Measurements from ENCODE around the gene LPCAT1. TPM values are rescaled to one million over a fixed set of nuclear protein-coding genes. Genes with fewer than 3 reads are reported as not detected.

The LPCAT1 gene
- total and polyA plus RNA-seq, 2 of the 13 experiments (the other 11 are each of a cell fraction or from before 2014, with no cell fraction given), result 29.8 to 90.6 TPM

DNA sequence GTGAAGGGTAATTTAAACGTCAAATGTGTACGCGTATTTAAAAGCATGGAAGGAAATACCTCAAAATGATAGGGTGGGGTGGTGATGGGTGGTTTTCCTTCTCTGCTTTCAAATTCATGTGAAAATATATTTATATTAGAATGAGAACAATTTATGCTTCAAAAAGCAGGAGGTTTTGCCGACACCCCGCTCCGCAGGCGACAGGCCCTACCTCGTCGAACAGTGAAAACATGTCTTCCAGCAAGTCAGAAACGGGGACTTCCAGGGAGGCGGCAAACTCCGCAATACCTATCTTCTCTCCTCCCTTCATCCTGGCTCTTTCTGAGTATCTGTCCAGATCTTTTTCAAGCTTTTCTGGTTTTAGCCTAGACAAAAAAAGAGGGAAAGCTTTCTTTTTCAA lies 50.0 kb downstream of the LPCAT1 start:
- H3K27ac ChIP-seq (ENCODE audit: extremely low read length, insufficient read depth, low read length), result no peak overlapping the region
- ChIA-PET POLR2A (no interaction called here), CTCF (ENCODE audit: low intra/inter-chr PET ratio, low total read pairs) (no interaction called here)
- H2AFZ ChIP-seq (ENCODE audit: low read length), result no peak overlapping the region
- H3K36me3 ChIP-seq (replicated peaks in 1 of 2; ENCODE audit: control insufficient read depth in 1 of 2, insufficient read depth in 2 of 2, low read length in 2 of 2), result peaks cover 21 to 61% of the 10 kb centered on the region in 2 experiments
- H3K4me1 ChIP-seq (ENCODE audit: insufficient read depth, low read length), result peaks cover 29% of the 10 kb centered on the region
- H3K9me3 ChIP-seq (ENCODE audit: low read length), result no peaks in the 10 kb centered on the region
- H3K4me2 ChIP-seq (ENCODE audit: low read depth, low read length), result no peak overlapping the region
- ATAC-seq, result no peak
- DNase-seq (ENCODE audit: low spot score), result no peak
- 97% methylated on average over 12 of the region's 12 CpGs for WGBS (ENCODE audit: low lambda C conversion rate)
- TF ChIP-seq ZNF451 (CRISPR knock-in tag; IDR thresholded peaks at IDR 0.05) (no peak), SKI (IDR thresholded peaks at IDR 0.05; ENCODE audit: partially characterized antibody) (no peak), HHEX (CRISPR knock-in tag; IDR thresholded peaks at IDR 0.05) (no peak), TRAFD1 (CRISPR knock-in tag; IDR thresholded peaks at IDR 0.05; ENCODE audit: borderline replicate concordance) (no peak), SP1 (IDR thresholded peaks at IDR 0.05) (no peak), SP1 (CRISPR knock-in tag; IDR thresholded peaks at IDR 0.05) (no peak)
- no peak overlapping the region for H3K4me3 ChIP-seq (replicated peaks in 1 of 3; ENCODE audit: insufficient read depth in 1 of 3, low read depth in 2 of 3, low read length in 3 of 3)
- no peak overlapping the region for H3K9ac ChIP-seq (ENCODE audit: insufficient read depth, low read depth, low read length)
- no peaks in the 10 kb centered on the region for H3K79me2 ChIP-seq (ENCODE audit: insufficient read depth, low read length)
- in situ Hi-C loops (cut with HindIII; ENCODE audit: extremely low pct_ligation_motif_present, low pct_unique_long_range_greater_than_20kb) (no loop called here), intact Hi-C loops (cut with micrococcal nuclease; ENCODE audit: unreplicated experiment) (no loop called here)
- no peak for FAIRE-seq
- BruUV-seq (replicated peaks), result no TSS peak
- H4K20me1 ChIP-seq (ENCODE audit: insufficient read depth, low read length), result peaks cover 5% of the 10 kb centered on the region; the same call in 1 of the 2 replicates
- no peaks in the 10 kb centered on the region for H3K27me3 ChIP-seq (ENCODE audit: control insufficient read depth in 1 of 2, insufficient read depth in 2 of 2, low read length in 2 of 2)

- Histone ChIP-seq H3K27ac (ENCODE audit: extremely low read length, insufficient read depth, low read length) (no peak overlapping the region), H3K9me3 (ENCODE audit: low read length) (no peaks in the 10 kb centered on the region), H3K4me1 (ENCODE audit: insufficient read depth, low read length) (peaks cover 29% of the 10 kb centered on the region), H3K4me2 (ENCODE audit: low read depth, low read length) (no peak overlapping the region), H3K36me3 (replicated peaks in 1 of 2; ENCODE audit: control insufficient read depth in 1 of 2, insufficient read depth in 2 of 2, low read length in 2 of 2) (peaks cover 20 to 56% of the 10 kb centered on the region in 2 experiments), H3K27me3 (ENCODE audit: control insufficient read depth in 1 of 2, insufficient read depth in 2 of 2, low read length in 2 of 2) (no peaks in the 10 kb centered on the region), H3K4me3 (replicated peaks in 1 of 3; ENCODE audit: insufficient read depth in 1 of 3, low read depth in 2 of 3, low read length in 3 of 3) (no peak overlapping the region), H3K79me2 (ENCODE audit: insufficient read depth, low read length) (no peaks in the 10 kb centered on the region), H2AFZ (ENCODE audit: low read length) (no peak overlapping the region), H4K20me1 (ENCODE audit: insufficient read depth, low read length) (peaks cover 8% of the 10 kb centered on the region; the same call in 1 of the 2 replicates), H3K9ac (ENCODE audit: insufficient read depth, low read depth, low read length) (no peak overlapping the region)
- no peak for DNase-seq (ENCODE audit: low spot score)
- FAIRE-seq, result no peak
- ChIA-PET CTCF (ENCODE audit: low intra/inter-chr PET ratio, low total read pairs) (no interaction called here), POLR2A (no interaction called here)
- WGBS (ENCODE audit: low lambda C conversion rate), result over 99% methylated on average over 21 of the region's 23 CpGs
- intact Hi-C loops (cut with micrococcal nuclease; ENCODE audit: unreplicated experiment) (no loop called here), in situ Hi-C loops (cut with HindIII; ENCODE audit: extremely low pct_ligation_motif_present, low pct_unique_long_range_greater_than_20kb) (no loop called here)
- BruUV-seq (replicated peaks), result no TSS peak
- ATAC-seq, result no peak
- no peak for TF ChIP-seq HOXA5 (CRISPR knock-in tag; IDR thresholded peaks at IDR 0.05)
- TF ChIP-seq ZNF451 (CRISPR knock-in tag; IDR thresholded peaks at IDR 0.05), result no peak
- TF ChIP-seq ZNF766 (CRISPR knock-in tag; IDR thresholded peaks at IDR 0.05; ENCODE audit: borderline replicate concordance), result no peak
- TF ChIP-seq ZNF75D (CRISPR knock-in tag; IDR thresholded peaks at IDR 0.05; ENCODE audit: borderline replicate concordance), result no peak
- no peak for TF ChIP-seq ZNF570 (CRISPR knock-in tag; IDR thresholded peaks at IDR 0.05; ENCODE audit: borderline replicate concordance)
- TF ChIP-seq ZBTB4 (CRISPR knock-in tag; IDR thresholded peaks at IDR 0.05; ENCODE audit: borderline replicate concordance), result no peak
- TF ChIP-seq ZNF567 (CRISPR knock-in tag; IDR thresholded peaks at IDR 0.05; ENCODE audit: borderline replicate concordance), result no peak
- no peak for TF ChIP-seq ZNF563 (CRISPR knock-in tag; IDR thresholded peaks at IDR 0.05)
- TF ChIP-seq ZNF251 (CRISPR knock-in tag; IDR thresholded peaks at IDR 0.05), result no peak
- no peak for TF ChIP-seq KAT8 (CRISPR knock-in tag; IDR thresholded peaks at IDR 0.05)
Observed at GRCh38 chr5:1472964-1473628, 50.7 kb downstream of the LPCAT1 start.

Data from HepG2 (cell line).